Measurements from ENCODE around the gene OR52R1. TPM values are rescaled to one million over a fixed set of nuclear protein-coding genes. Genes with fewer than 3 reads are reported as not detected.
"Not testable (repeated sequence)": the region's sequence is repeated elsewhere in the genome, so short reads cannot be mapped to it uniquely, and the experiment has no call there.

OR52R1 gene
- total RNA-seq: not detected
- long read RNA-seq: 0 reads

- intact Hi-C loops (cut with DNase I, micrococcal nuclease): no loop called here
- no peak for ATAC-seq
- no peak for DNase-seq
Measured at GRCh38 chr11:4804280-4804679, at the start of gene OR52R1. TSS of gene OR52R1 (minus strand) at chr11:4804380. CDS start at chr11:4804380, 0 bp downstream.

- no peak for ATAC-seq
Measured at GRCh38 chr11:4851033-4851432, 46.9 kb upstream of the OR52R1 start.

GRCh38 chr11:4848908-4849532 is 44.8 kb upstream of the OR52R1 start, which contains the start of gene OR51S1:
TSS of gene OR51S1 (minus strand) at chr11:4849208. CDS start at chr11:4849208, 0 bp downstream.
- DNase-seq (no peak), ATAC-seq (no peak)
- intact Hi-C loops (cut with DNase I, micrococcal nuclease): no loop called here

More at GRCh38 chr11:4851033-4851432, 46.9 kb upstream of the OR52R1 start:
- DNase-seq: no peak
- intact Hi-C loops (cut with DNase I, micrococcal nuclease): no loop called here

- ATAC-seq (no peak), DNase-seq (no peak)
- intact Hi-C loops (cut with DNase I, micrococcal nuclease): no loop called here
Measured at GRCh38 chr11:4839851-4840549, 35.8 kb upstream of the OR52R1 start.

- intact Hi-C loops (cut with DNase I, micrococcal nuclease): no loop called here
- no peak for ATAC-seq
- no peak for DNase-seq
Measured at GRCh38 chr11:4830909-4831308, 26.7 kb upstream of the OR52R1 start.

GRCh38 chr11:4830346-4830745 is 26.2 kb upstream of the OR52R1 start:
- ATAC-seq: no peak
- intact Hi-C loops (cut with DNase I, micrococcal nuclease): no loop called here

GRCh38 chr11:4826425-4826824 is 22.2 kb upstream of the OR52R1 start:
- intact Hi-C loops (cut with DNase I, micrococcal nuclease): loop anchor here in 1 of 2 donors (2.0 kb wide), 1 partner anchor 192 kb away; no protein-coding TSS in a partner anchor
- peak; percentile 68 for ATAC-seq
- DNase-seq: no peak

More at GRCh38 chr11:4830346-4830745, 26.2 kb upstream of the OR52R1 start:
- DNase-seq: no peak

- DNase-seq (no peak), ATAC-seq (no peak)
- intact Hi-C loops (cut with DNase I, micrococcal nuclease): no loop called here
Measured at GRCh38 chr11:4825132-4825531, 21.0 kb upstream of the OR52R1 start.

DNA sequence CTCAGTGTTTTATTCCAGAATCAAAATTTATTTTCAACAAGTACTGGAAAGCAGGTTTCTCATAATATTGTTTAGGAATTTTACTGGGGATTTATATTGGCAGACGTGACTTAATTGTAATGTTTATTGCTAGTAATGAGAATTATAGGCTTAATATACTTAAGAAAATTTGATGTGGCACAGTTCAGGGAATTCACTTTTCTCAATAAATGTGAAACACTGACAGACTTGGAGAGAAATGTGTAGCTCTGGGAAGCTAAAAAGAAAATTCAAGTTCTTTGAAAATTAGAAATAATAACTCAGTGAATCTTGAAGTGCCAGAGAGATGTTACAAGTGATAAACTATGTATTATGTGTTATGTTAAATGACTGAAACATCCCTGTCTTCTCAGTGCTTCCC is 16.8 kb upstream of the OR52R1 start, which contains the start of gene OR51F2:
OR51F2 (plus strand) TSS at position 301 of the 400 bp plus-strand sequence. CDS start 101 bp downstream, outside the sequence.
- intact Hi-C loops (cut with DNase I, micrococcal nuclease): no loop called here
- ATAC-seq (no peak), DNase-seq (no peak)

DNA sequence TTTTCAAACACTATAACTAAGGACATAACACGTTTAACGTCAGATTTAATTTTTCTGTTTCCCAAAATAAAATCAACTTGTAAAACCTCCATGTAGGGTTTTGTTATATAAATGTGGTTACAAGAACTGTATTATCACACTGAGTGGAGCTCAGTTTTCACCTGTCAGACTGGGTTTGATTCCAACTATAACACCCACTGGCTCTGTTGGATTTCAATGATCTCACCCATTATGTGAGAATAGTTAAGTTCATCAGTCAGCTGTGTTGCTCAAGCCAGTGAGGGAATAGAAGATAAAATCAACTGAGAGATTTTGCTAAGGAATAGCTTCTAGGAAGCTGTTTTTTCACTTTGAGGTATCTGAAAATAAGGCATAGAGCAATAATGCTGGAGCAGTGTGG is 5.1 kb upstream of the OR52R1 start:
- intact Hi-C loops (cut with DNase I, micrococcal nuclease): no loop called here
- ATAC-seq (no peak), DNase-seq (no peak)

GRCh38 chr11:4808476-4808875 is 4.3 kb upstream of the OR52R1 start:
- intact Hi-C loops (cut with DNase I, micrococcal nuclease): no loop called here
- ATAC-seq (no peak), DNase-seq (no peak)

DNA sequence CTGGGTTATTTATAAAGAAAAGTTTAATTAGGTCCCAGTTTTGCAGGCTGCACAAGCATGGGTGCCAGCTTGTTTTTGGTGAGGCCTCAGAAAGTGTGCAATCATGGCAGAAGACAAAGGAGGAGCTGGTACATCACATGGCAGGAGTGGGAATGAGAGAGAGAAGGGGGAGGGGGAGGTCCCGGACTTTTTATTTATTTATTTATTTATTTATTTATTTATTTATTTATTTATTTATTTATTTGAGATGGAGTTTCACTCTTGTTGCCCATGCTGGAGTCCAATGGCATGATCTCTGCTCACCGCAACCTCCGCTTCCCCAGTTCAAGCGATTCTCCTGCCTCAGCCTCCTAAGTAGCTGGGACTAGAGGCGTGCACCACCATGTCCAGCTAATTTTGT is 2.9 kb downstream of the OR52R1 start:
- DNase-seq; ATAC-seq; intact Hi-C loops (cut with DNase I, micrococcal nuclease): not testable (repeated sequence)

DNA sequence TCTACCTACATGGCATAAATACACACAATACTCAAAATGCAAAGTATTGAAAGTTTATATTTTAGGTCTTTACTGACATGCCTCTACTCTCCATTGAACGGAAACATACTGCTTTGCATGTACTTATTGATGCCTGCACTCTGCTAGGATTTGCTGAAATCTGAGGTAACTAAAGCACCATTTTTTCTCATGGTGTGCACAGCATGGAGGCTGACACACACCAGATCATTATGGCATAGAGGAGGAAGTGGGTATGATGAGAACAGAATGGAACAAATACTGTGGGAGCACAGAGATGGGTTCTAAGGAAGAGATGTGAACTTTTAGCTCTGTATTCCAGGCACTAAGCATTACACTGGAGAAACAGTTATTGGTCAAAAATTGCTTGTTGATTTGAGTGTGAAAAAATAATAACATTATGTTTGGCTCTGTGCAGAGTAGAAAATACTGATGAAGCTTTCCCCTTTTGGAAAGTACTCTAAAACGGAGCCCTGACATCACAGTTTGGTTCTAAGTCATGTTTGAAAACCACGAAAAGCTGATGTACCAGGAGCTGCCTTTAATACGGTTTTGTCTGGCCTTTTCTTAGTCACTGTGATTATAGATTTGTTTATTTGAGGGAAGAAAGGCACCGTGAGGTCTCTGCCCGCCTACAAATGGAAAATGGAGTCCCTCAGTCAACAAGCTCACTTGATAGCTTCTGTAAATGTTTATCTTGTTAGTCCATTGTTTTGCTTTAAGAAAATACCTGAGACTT is 5.6 kb downstream of the OR52R1 start:
- no peak for DNase-seq
- no peak for ATAC-seq
- intact Hi-C loops (cut with DNase I, micrococcal nuclease): no loop called here

DNA sequence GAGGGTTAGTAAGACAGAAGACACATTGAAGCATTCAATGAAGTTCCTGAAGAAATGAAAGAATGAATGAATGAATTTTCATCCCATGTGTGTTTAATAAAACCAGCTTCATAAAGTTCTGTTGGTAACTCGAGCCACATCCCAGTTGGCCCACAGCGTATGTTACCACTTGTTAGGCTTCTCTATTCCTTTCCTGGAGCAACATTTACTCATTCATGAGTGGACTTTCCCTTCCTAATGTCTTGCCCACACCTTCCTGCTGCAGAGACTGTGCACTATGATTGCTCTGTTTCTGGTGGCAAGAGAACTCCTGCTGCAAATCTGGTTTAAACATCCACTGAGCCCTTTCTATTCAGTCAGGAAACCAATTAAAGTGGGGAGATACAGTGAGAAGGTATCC is 7.0 kb downstream of the OR52R1 start:
- intact Hi-C loops (cut with DNase I, micrococcal nuclease): no loop called here
- ATAC-seq (peak; percentile 80), DNase-seq (peak in 1 of 2 donors; percentile 7)

- intact Hi-C loops (cut with DNase I, micrococcal nuclease): no loop called here
- ATAC-seq: no peak
- DNase-seq: no peak
Measured at GRCh38 chr11:4782454-4782853, 21.7 kb downstream of the OR52R1 start.

- ATAC-seq (no peak), DNase-seq (no peak)
- intact Hi-C loops (cut with DNase I, micrococcal nuclease): no loop called here
Measured at GRCh38 chr11:4769838-4770237, 34.3 kb downstream of the OR52R1 start, which contains the start of gene OR51F1. TSS of gene OR51F1 (minus strand) at chr11:4769938. CDS start at chr11:4769938, 0 bp downstream.

DNA sequence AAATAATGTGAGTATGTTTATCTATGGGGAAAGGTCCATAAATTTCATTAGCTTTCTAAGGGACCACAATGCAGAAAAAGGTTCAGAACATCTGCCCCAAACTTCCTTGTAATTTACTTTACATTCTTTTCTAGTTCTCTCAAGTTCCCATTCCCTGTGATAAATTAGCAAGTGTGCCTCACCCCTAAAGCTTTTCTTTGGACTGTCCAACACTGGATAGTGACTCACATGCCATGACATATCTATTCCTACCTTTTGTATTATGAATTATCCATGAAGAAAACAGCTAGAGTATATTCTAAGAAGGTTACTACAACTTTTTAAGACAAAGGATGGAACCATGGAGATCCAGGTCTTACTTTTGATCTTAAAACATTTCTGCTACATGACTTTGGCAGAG is 36.1 kb downstream of the OR52R1 start:
- intact Hi-C loops (cut with DNase I, micrococcal nuclease): no loop called here
- DNase-seq: no peak

DNA sequence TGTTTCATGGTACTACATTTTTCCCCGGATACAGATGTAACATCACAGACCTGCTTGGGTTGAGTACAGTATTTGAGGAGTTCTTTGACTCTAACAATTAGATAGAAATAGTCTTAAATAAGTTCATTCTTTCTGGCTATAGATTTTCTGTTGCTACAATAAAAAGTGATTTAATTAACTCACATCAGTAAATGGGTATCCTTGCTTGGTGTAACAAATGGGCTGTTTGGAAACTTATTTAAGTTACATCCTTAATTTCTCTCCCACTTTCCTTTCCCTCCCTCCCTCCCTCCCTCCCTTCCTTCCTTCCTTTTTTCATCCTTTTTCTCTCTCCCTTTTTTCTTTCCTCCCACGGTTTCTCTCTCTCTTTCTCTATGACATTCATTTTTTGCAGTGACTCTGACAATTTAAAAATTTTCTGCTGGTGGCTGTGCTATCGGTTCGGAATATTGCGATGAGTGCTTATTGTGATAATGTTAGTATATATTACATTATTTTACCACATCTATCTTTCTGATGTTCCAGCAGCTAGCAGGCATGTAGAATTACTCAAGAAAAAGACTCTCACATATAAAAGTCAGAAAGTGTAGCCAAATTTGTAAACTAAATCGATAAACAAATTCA is 37.6 kb downstream of the OR52R1 start:
- intact Hi-C loops (cut with DNase I, micrococcal nuclease): no loop called here
- DNase-seq (no peak), ATAC-seq (no peak)

More for the DNA sequence above, 36.1 kb downstream of the OR52R1 start:
- no peak for ATAC-seq

- intact Hi-C loops (cut with DNase I, micrococcal nuclease): no loop called here
- DNase-seq (no peak), ATAC-seq (no peak)
Measured at GRCh38 chr11:4763096-4763495, 41.1 kb downstream of the OR52R1 start.

Measured in left colon (tissue), 2 donors.